ENCODE data around the gene HEATR5A. TPM values are rescaled to one million over a fixed set of nuclear protein-coding genes. Genes with fewer than 3 reads are reported as not detected.
"Not testable (repeated sequence)": the region's sequence is repeated elsewhere in the genome, so short reads cannot be mapped to it uniquely, and the experiment has no call there.

HEATR5A gene
- total and polyA plus RNA-seq, 2 of the 13 experiments (the other 11 are each of a cell fraction or from before 2014, with no cell fraction given): 36.4 to 105 TPM

GRCh38 chr14:31439561-31439960 is 19.2 kb upstream of the HEATR5A start (continued):
- TF ChIP-seq ZNF280B (CRISPR knock-in tag; IDR thresholded peaks at IDR 0.05; ENCODE audit: borderline replicate concordance): no peak

DNA sequence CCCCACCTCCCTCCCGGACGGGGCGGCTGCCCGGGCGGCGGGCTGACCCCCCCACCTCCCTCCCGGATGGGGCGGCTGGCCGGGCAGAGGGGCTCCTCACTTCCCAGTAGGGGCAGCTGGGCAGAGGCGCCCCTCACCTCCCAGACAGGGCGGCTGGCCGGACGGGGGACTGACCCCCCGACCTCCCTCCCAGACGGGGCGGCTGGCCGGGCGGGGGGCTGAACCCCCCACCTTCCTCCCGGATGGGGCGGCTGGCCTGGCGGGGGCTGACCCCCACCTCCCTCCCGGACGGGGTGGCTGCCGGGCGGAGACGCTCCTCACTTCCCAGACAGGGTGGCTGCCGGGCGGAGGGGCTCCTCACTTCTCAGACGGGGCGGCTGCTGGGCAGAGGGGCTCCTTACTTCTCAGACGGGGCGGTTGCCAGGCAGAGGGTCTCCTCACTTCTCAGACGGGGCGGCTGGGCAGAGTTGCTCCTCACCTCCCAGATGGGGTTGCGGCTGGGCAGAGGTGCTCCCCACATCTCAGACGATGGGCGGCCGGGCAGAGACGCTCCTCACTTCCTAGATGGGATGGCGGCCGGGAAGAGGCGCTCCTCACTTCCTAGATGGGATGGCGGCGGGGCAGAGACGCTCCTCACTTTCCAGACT is 16.8 kb upstream of the HEATR5A start:
- H3K9me3 ChIP-seq (ENCODE audit: low read length); ATAC-seq; DNase-seq (ENCODE audit: low spot score); CTCF ChIA-PET (ENCODE audit: low intra/inter-chr PET ratio, low total read pairs); H3K27me3 ChIP-seq (ENCODE audit: control insufficient read depth in 1 of 2, insufficient read depth in 2 of 2, low read length in 2 of 2); H3K36me3 ChIP-seq (replicated peaks in 1 of 2; ENCODE audit: control insufficient read depth in 1 of 2, insufficient read depth in 2 of 2, low read length in 2 of 2); H3K9ac ChIP-seq (ENCODE audit: insufficient read depth, low read depth, low read length); H3K79me2 ChIP-seq (ENCODE audit: insufficient read depth, low read length); H3K4me3 ChIP-seq (replicated peaks in 1 of 3; ENCODE audit: insufficient read depth in 1 of 3, low read depth in 2 of 3, low read length in 3 of 3); in situ Hi-C loops (cut with HindIII; ENCODE audit: extremely low pct_ligation_motif_present, low pct_unique_long_range_greater_than_20kb); POLR2A ChIA-PET; BruUV-seq (replicated peaks); intact Hi-C loops (cut with micrococcal nuclease; ENCODE audit: unreplicated experiment); H3K4me2 ChIP-seq (ENCODE audit: low read depth, low read length); H4K20me1 ChIP-seq (ENCODE audit: insufficient read depth, low read length); H3K27ac ChIP-seq (ENCODE audit: extremely low read length, insufficient read depth, low read length); H3K4me1 ChIP-seq (ENCODE audit: insufficient read depth, low read length); FAIRE-seq; H2AFZ ChIP-seq (ENCODE audit: low read length): not testable (repeated sequence)
- 96% methylated on average over 24 of the region's 45 CpGs for whole genome bisulfite sequencing (ENCODE audit: low lambda C conversion rate)

GRCh38 chr14:31435276-31435675 is 14.9 kb upstream of the HEATR5A start:
- H3K9ac ChIP-seq (ENCODE audit: insufficient read depth, low read depth, low read length): no peak overlapping the region
- no peaks in the 10 kb centered on the region for H3K9me3 ChIP-seq (ENCODE audit: low read length)
- H3K27me3 ChIP-seq (ENCODE audit: control insufficient read depth in 1 of 2, insufficient read depth in 2 of 2, low read length in 2 of 2): no peaks in the 10 kb centered on the region
- no peak overlapping the region for H3K4me3 ChIP-seq (replicated peaks in 1 of 3; ENCODE audit: insufficient read depth in 1 of 3, low read depth in 2 of 3, low read length in 3 of 3)
- H3K27ac ChIP-seq (ENCODE audit: extremely low read length, insufficient read depth, low read length): no peak overlapping the region
- TF ChIP-seq, protein P1, sequence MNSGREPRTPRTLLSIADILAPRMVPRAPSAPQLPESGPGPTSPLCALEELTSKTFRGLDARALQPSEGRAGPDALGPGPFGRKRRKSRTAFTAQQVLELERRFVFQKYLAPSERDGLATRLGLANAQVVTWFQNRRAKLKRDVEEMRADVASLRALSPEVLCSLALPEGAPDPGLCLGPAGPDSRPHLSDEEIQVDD (CRISPR knock-in tag; IDR thresholded peaks at IDR 0.05; ENCODE audit: borderline replicate concordance): no peak
- TF ChIP-seq SCMH1 (CRISPR knock-in tag; IDR thresholded peaks at IDR 0.05; ENCODE audit: borderline replicate concordance): no peak
- TF ChIP-seq ZNF275 (CRISPR knock-in tag; IDR thresholded peaks at IDR 0.05; ENCODE audit: borderline replicate concordance): no peak
- TF ChIP-seq SNAPC2 (CRISPR knock-in tag; IDR thresholded peaks at IDR 0.05): no peak
- no peak for TF ChIP-seq MXD3 (CRISPR knock-in tag; IDR thresholded peaks at IDR 0.05)
- no peak overlapping the region for H3K4me2 ChIP-seq (ENCODE audit: low read depth, low read length)
- no TSS peak for BruUV-seq (replicated peaks)
- POLR2A ChIA-PET: interaction anchor here (1.1 to 2.1 kb wide), 2 partner anchors 15 to 22 kb away, joined by 4 to 16 read pairs; partner anchors contain the start of genes DTD2 and HEATR5A
- no peak for DNase-seq (ENCODE audit: low spot score)
- in situ Hi-C loops (cut with HindIII; ENCODE audit: extremely low pct_ligation_motif_present, low pct_unique_long_range_greater_than_20kb) (no loop called here), intact Hi-C loops (cut with micrococcal nuclease; ENCODE audit: unreplicated experiment) (no loop called here)
- H4K20me1 ChIP-seq (ENCODE audit: insufficient read depth, low read length): no peaks in the 10 kb centered on the region
- CTCF ChIA-PET (ENCODE audit: low intra/inter-chr PET ratio, low total read pairs): no interaction called here
- no peak overlapping the region for H2AFZ ChIP-seq (ENCODE audit: low read length)
- no peaks in the 10 kb centered on the region for H3K36me3 ChIP-seq (replicated peaks in 1 of 2; ENCODE audit: control insufficient read depth in 1 of 2, insufficient read depth in 2 of 2, low read length in 2 of 2)
- no peaks in the 10 kb centered on the region for H3K79me2 ChIP-seq (ENCODE audit: insufficient read depth, low read length)
- ATAC-seq: no peak
- no peak for FAIRE-seq
- H3K4me1 ChIP-seq (ENCODE audit: insufficient read depth, low read length): peaks cover 8% of the 10 kb centered on the region; the same call in 1 of the 2 replicates
